Caco-2 (cell line): ENCODE data around the gene ZNF341. TPM values are rescaled to one million over a fixed set of nuclear protein-coding genes. Genes with fewer than 3 reads are reported as not detected.
A peak's percentile ranks its signal among the peaks of the same experiment; 100 is the strongest.

ENCODE experiments used
- BruUV-seq: library from RNA; stranded (reverse); fragments of 400-500 nt; replicated peaks from 2 replicates; lab custom pipeline; 2021; lab: Mats Ljungman, UMichigan
- CTCF ChIA-PET: fragments of 300-600 bp; sonication (Branson Sonifier 250); formaldehyde crosslinking; loops from one replicate; lab custom pipeline; 2022; ENCODE audit warnings: antibody characterized with exemption; lab: Charles Lee
- POLR2A ChIA-PET: fragments of 300-600 bp; sonication (Branson Sonifier 250); formaldehyde crosslinking; loops from one replicate; lab custom pipeline; 2022; ENCODE audit warnings: antibody characterized with exemption; lab: Charles Lee
- DNase-seq, 2 experiments: peaks; one replicate each; pipeline versions ENCODE4 v3.0.0 to v3.0.0-alpha.2; 2020 to 2022
- H3K27me3 ChIP-seq: replicated peaks from 2 replicates; pipeline ENCODE4 v1.6.0; 2011; ENCODE audit warnings: low read length; ENCODE audit not compliant: control insufficient read depth, insufficient read depth
- H3K36me3 ChIP-seq: 2 replicates; pipeline ENCODE4 v1.5.1; 2011; ENCODE audit warnings: low read length; ENCODE audit not compliant: control insufficient read depth, insufficient read depth
- H3K4me1 ChIP-seq: fragments of 250-450 bp; sonication (Bioruptor Pico); 2 replicates; pipeline ENCODE4 v1.5.1; 2020; ENCODE audit warnings: mild to moderate bottlenecking
- H3K4me3 ChIP-seq: 2 replicates; pipeline ENCODE4 v1.5.1; 2011; ENCODE audit warnings: low read depth, mild to moderate bottlenecking, control low read depth, low read length
- H3K9me3 ChIP-seq: fragments of 250-450 bp; sonication (Bioruptor Pico); 2 replicates; pipeline ENCODE4 v1.5.1; 2020; ENCODE audit warnings: mild to moderate bottlenecking, moderate library complexity
- H3K27ac Mint-ChIP-seq: one replicate; pipeline ENCODE4 v1.8.0; 2022; ENCODE audit warnings: mixed read lengths; ENCODE audit not compliant: unreplicated experiment
- H3K27me3 Mint-ChIP-seq: one replicate; pipeline ENCODE4 v1.8.0; 2022; ENCODE audit warnings: mixed read lengths; ENCODE audit not compliant: insufficient read depth, unreplicated experiment
- H3K36me3 Mint-ChIP-seq: one replicate; pipeline ENCODE4 v1.8.0; 2022; ENCODE audit warnings: mild to moderate bottlenecking, mixed read lengths; ENCODE audit not compliant: insufficient read depth, unreplicated experiment
- H3K4me1 Mint-ChIP-seq: one replicate; pipeline ENCODE4 v1.8.0; 2022; ENCODE audit warnings: low read depth, mixed read lengths; ENCODE audit not compliant: unreplicated experiment
- H3K4me3 Mint-ChIP-seq: one replicate; pipeline ENCODE4 v1.8.0; 2022; ENCODE audit warnings: mild to moderate bottlenecking, moderate library complexity, mixed read lengths; ENCODE audit not compliant: unreplicated experiment
- H3K9me3 Mint-ChIP-seq: one replicate; pipeline ENCODE4 v1.8.0; 2022; ENCODE audit warnings: mixed read lengths; ENCODE audit not compliant: unreplicated experiment
- intact Hi-C: fragments of 100-400 bp; cut with micrococcal nuclease; formaldehyde crosslinking; loops from one replicate; pipeline ENCODE4 v1.10.0; 2022; ENCODE audit not compliant: unreplicated experiment
- total RNA-seq: library from RNA; stranded (reverse); gene quantifications from 2 replicates; pipeline ENCODE4 v1.2.3, GENCODE V29; 2022
- TF ChIP-seq, protein P1 (sequence below), 2 experiments: fragments of 200-600 bp in 1 of 2; IDR thresholded peaks; 1 replicate in 1 of 2; 2 replicates in 1 of 2; pipeline versions ENCODE4 v1.5.1 to v1.8.0; 2011 to 2022; ENCODE audit warnings: antibody characterized with exemption in 1 of 2, control low read depth in 1 of 2, inconsistent platforms in 1 of 2, low read depth in 1 of 2, low read length in 1 of 2, mild to moderate bottlenecking in 1 of 2, moderate library complexity in 1 of 2; ENCODE audit not compliant: insufficient read depth in 1 of 2, severe bottlenecking in 1 of 2, unreplicated experiment in 1 of 2

ZNF341 gene
- total RNA-seq, 1 experiment from 2014 or later: 2.9 TPM

DNA sequence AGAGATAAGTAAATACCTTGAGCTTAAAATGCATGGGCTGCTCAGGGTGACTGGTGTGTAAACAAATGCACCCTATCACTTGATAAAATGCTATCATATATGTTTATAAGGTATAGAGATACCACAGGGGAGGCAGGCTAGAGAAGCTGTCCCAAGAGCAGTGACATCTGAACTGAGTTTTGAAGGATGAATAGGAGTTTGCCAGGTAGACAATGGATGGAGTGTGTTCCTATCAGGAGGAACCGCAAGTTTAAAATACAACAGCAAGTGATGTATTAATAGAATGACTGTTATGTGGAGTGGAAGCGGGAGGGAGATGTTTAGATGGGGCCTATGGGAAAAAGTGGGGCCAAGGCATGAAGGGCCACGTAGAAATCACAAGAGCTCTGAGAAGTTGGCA is 40.6 kb downstream of the ZNF341 start:
- Mint-ChIP-seq H3K9me3 (no peaks in the 10 kb centered on the region), H3K4me1 (no peaks in the 10 kb centered on the region), H3K36me3 (no peaks in the 10 kb centered on the region), H3K27ac (no peak overlapping the region), H3K27me3 (no peaks in the 10 kb centered on the region), H3K4me3 (no peak overlapping the region)
- intact Hi-C loops: no loop called here
- ChIA-PET POLR2A (interaction anchor here (0.5 kb wide), 1 partner anchor 221 kb away, joined by 6 read pairs; no protein-coding TSS in a partner anchor), CTCF (no interaction called here)
- Histone ChIP-seq H3K36me3 (no peaks in the 10 kb centered on the region), H3K27me3 (no peaks in the 10 kb centered on the region), H3K9me3 (no peaks in the 10 kb centered on the region), H3K4me3 (no peak overlapping the region), H3K4me1 (no peaks in the 10 kb centered on the region)
- TF ChIP-seq, protein P1, sequence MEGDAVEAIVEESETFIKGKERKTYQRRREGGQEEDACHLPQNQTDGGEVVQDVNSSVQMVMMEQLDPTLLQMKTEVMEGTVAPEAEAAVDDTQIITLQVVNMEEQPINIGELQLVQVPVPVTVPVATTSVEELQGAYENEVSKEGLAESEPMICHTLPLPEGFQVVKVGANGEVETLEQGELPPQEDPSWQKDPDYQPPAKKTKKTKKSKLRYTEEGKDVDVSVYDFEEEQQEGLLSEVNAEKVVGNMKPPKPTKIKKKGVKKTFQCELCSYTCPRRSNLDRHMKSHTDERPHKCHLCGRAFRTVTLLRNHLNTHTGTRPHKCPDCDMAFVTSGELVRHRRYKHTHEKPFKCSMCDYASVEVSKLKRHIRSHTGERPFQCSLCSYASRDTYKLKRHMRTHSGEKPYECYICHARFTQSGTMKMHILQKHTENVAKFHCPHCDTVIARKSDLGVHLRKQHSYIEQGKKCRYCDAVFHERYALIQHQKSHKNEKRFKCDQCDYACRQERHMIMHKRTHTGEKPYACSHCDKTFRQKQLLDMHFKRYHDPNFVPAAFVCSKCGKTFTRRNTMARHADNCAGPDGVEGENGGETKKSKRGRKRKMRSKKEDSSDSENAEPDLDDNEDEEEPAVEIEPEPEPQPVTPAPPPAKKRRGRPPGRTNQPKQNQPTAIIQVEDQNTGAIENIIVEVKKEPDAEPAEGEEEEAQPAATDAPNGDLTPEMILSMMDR (IDR thresholded peaks at IDR 0.05; ENCODE audit: insufficient read depth in 1 of 2, low read depth in 1 of 2, low read length in 1 of 2, severe bottlenecking in 1 of 2, unreplicated experiment in 1 of 2): no peak
- no TSS peak for BruUV-seq
- DNase-seq: no peak

DNA sequence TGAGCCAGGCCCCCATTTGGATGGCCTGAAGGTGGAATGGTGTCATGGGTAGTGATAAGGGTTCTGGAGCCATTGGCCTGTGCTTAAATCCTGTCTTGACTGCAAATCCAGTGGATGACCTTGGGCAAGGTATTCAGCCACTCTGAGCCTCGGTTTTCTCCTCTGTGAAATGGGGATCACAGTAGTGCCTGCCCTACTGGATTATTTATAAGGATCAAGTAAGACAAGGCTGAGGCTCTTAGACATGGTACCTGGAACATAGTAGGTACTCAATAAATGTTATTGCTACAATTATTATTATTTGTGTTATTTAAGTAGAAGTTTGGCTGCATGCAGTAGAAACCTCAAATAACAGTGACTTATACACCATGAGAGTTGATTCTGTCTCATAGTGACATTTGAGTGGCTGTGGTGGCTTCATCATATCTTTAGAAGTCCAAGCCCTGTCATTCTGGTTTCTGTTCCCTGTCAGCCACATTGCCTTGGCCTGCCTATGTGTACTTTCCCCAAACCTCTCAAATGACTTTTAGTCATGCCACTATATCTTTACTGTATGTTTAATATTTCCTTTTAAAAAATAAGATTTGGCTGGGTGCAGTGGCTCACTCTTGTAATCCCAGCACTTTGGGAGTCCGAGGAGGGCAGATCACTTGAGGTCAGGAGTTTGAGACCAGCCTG is 41.8 kb downstream of the ZNF341 start:
- H3K36me3 Mint-ChIP-seq: peaks cover 2% of the 10 kb centered on the region
- DNase-seq: no peak
- no peak overlapping the region for H3K27ac Mint-ChIP-seq
- CTCF ChIA-PET: interaction anchor here (0.6 kb wide), 1 partner anchor 14 kb away, joined by 3 read pairs; no protein-coding TSS in a partner anchor
- no peaks in the 10 kb centered on the region for H3K27me3 Mint-ChIP-seq
- Histone ChIP-seq H3K4me1 (peaks cover 8% of the 10 kb centered on the region), H3K36me3 (no peaks in the 10 kb centered on the region), H3K4me3 (no peak overlapping the region), H3K9me3 (no peaks in the 10 kb centered on the region), H3K27me3 (no peaks in the 10 kb centered on the region)
- H3K9me3 Mint-ChIP-seq: no peaks in the 10 kb centered on the region
- H3K4me1 Mint-ChIP-seq: peaks cover 11% of the 10 kb centered on the region
- TF ChIP-seq, protein P1 (IDR thresholded peaks at IDR 0.05; ENCODE audit: insufficient read depth in 1 of 2, low read depth in 1 of 2, low read length in 1 of 2, severe bottlenecking in 1 of 2, unreplicated experiment in 1 of 2): no peak
- intact Hi-C loops: no loop called here
- BruUV-seq: no TSS peak
- no peak overlapping the region for H3K4me3 Mint-ChIP-seq
- POLR2A ChIA-PET: no interaction called here

DNA sequence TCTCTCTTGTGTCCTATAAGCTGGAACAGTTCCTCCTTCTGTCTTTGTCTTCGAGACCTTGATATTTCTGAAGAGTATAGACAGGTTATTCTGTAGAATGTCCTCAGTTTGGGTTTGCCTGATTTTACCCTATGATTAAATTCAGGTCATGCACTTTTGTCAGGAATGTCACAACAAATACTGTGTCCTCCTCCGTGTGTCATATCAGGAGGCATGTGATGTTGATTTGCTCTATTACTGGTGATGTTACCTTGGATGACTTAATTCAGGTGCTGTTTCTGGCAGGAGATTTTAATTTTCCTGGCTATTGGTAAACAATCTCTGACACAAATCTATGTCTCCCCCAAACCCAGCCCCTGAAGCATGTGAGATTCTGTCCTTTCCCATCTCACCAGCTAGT is 46.0 kb downstream of the ZNF341 start:
- H3K4me1 ChIP-seq: peaks cover 13% of the 10 kb centered on the region
- H3K9me3 Mint-ChIP-seq: no peaks in the 10 kb centered on the region
- peaks cover 25% of the 10 kb centered on the region for H3K4me1 Mint-ChIP-seq
- no TSS peak for BruUV-seq
- no peak overlapping the region for H3K4me3 ChIP-seq
- DNase-seq: no peak
- peak overlapping the region; percentile 46 for H3K27ac Mint-ChIP-seq
- CTCF ChIA-PET: interaction anchor here (0.7 kb wide), 1 partner anchor 48 kb away, joined by 4 read pairs; no protein-coding TSS in a partner anchor
- peaks cover 5% of the 10 kb centered on the region for H3K36me3 Mint-ChIP-seq
- TF ChIP-seq, protein P1 (IDR thresholded peaks at IDR 0.05; ENCODE audit: insufficient read depth in 1 of 2, low read depth in 1 of 2, low read length in 1 of 2, severe bottlenecking in 1 of 2, unreplicated experiment in 1 of 2): no peak
- intact Hi-C loops: no loop called here
- no peaks in the 10 kb centered on the region for H3K36me3 ChIP-seq
- H3K27me3 Mint-ChIP-seq: no peaks in the 10 kb centered on the region
- POLR2A ChIA-PET: no interaction called here
- H3K4me3 Mint-ChIP-seq: no peak overlapping the region
- no peaks in the 10 kb centered on the region for H3K9me3 ChIP-seq
- H3K27me3 ChIP-seq: no peaks in the 10 kb centered on the region
